Measurements from ENCODE around the gene SMPD4.
"Not testable (repeated sequence)": the region's sequence is repeated elsewhere in the genome, so short reads cannot be mapped to it uniquely, and the experiment has no call there.

DNA sequence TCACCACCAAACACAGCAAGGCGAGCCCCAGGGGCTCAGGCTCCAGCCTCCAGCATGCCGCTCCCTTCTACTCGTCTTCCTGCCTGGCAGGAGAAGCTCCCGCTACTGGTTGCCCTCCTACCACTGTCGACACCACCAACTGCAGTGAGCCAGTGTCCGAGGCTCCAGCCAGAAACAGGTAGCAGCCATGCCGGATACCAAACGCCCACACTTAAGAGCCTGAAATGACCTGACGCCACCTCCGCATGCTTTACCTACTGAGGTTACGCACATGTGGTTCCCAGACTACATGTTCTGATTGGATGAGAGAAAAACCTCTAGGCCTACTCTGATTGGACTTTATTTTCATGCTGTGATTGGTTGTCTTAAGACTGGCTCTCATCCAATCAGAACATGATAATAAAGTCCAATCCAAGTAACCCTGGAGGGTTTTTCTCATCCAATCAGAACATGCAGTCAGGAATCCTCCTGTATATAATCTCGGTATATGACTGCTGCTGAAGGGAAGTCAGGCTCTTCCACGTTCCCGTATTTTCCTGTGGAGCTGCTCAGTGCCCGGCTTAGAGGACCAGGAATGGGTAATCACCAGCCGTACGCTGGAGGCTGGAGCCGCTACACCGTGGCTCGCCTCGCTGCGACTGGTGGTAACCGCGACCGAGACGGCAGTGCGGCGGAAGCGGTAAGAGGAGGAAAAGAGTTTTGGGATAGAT, 52.1 kb downstream of the SMPD4 start, which contains the start of gene POTEF:
- not testable (repeated sequence) for TF ChIP-seq POLR2A (IDR thresholded peaks at IDR 0.05; ENCODE audit: low read depth, low read length); POLR2AphosphoS5 (IDR thresholded peaks at IDR 0.05; ENCODE audit: insufficient read depth, low read depth, low read length); EZH2 (IDR thresholded peaks at IDR 0.05; ENCODE audit: borderline replicate concordance, low read depth, low read length, severe bottlenecking)
- TF ChIP-seq, protein P1, sequence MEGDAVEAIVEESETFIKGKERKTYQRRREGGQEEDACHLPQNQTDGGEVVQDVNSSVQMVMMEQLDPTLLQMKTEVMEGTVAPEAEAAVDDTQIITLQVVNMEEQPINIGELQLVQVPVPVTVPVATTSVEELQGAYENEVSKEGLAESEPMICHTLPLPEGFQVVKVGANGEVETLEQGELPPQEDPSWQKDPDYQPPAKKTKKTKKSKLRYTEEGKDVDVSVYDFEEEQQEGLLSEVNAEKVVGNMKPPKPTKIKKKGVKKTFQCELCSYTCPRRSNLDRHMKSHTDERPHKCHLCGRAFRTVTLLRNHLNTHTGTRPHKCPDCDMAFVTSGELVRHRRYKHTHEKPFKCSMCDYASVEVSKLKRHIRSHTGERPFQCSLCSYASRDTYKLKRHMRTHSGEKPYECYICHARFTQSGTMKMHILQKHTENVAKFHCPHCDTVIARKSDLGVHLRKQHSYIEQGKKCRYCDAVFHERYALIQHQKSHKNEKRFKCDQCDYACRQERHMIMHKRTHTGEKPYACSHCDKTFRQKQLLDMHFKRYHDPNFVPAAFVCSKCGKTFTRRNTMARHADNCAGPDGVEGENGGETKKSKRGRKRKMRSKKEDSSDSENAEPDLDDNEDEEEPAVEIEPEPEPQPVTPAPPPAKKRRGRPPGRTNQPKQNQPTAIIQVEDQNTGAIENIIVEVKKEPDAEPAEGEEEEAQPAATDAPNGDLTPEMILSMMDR (IDR thresholded peaks at IDR 0.05; ENCODE audit: extremely low read depth in 1 of 2, insufficient read depth in 1 of 2, low read depth in 1 of 2, low read length in 2 of 2), result not testable (repeated sequence)
